HG02798 (cell line): ENCODE measurements around the gene ACAN.
A peak's percentile ranks its signal among the peaks of the same experiment; 100 is the strongest.

Experiments
- ATAC-seq: cut with Tn5 transposase; IDR thresholded peaks from one replicate; pipeline ENCODE4 v1.9.1; 2021; ENCODE audit warnings: mild to moderate bottlenecking; ENCODE audit not compliant: unreplicated experiment, poor library complexity

The ACAN gene

GRCh38 chr15:88873786-88874185 is 70.5 kb downstream of the ACAN start:
- ATAC-seq, result no peak

DNA sequence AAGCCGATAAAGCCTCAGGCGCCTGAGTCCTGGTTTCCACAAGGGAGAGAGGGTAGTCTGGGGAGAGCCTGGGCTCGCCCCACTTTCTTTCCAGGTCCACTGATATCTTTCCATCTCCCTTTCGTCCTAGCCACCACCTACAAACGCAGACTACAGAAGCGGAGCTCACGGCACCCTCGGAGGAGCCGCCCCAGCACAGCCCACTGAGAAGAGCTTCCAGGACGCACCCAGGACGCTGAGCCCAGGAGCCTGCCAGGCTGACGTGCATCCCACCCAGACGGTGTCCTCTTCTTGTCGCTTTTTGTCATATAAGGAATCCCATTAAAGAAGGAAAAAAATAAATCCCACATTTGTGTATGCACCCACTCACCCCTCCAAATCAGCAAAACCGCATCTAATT is 71.0 kb downstream of the ACAN start:
- no peak for ATAC-seq

DNA sequence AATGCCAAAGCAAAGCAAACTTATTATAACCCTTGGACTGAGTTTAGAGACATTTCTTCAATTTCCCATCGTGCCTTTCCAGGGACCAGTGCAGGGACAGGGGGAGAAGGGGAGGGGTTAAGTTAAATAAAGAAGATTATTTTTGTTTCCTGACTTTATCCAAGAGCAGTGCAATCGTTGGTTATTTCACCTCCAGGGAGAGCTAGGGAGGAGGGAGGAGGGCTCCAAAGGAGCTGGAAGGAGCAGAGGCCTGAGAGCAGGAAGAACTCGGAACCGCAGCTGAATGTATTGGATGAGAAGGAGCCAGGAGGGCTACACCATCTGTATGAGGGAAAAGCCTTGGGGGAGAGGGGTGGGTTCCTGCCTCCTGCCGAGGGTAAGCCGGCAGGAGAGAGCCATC is 71.4 kb downstream of the ACAN start:
- ATAC-seq, result no peak

DNA sequence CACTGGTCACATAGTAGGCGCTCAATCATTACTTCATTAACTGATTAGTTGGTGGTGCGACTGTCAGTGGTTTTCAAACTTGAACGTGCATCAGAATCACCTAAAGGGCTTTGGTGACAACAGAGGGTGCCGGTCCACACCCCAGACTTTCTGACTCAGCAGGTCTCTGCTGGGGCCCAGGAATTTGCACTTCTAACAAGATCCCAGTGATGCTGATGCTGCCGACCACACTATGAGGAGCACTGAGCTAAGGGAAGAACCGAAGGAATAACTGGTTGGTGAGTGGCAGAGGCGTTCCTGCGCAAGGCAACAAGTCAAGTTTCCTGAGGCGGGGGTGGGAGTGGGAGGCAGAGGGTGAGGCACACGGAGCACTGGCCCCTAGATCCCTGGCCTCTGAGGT is 73.3 kb downstream of the ACAN start:
- no peak for ATAC-seq

GRCh38 chr15:88877415-88877814 is 74.2 kb downstream of the ACAN start:
- no peak for ATAC-seq

GRCh38 chr15:88877906-88878305 is 74.7 kb downstream of the ACAN start:
- no peak for ATAC-seq

DNA sequence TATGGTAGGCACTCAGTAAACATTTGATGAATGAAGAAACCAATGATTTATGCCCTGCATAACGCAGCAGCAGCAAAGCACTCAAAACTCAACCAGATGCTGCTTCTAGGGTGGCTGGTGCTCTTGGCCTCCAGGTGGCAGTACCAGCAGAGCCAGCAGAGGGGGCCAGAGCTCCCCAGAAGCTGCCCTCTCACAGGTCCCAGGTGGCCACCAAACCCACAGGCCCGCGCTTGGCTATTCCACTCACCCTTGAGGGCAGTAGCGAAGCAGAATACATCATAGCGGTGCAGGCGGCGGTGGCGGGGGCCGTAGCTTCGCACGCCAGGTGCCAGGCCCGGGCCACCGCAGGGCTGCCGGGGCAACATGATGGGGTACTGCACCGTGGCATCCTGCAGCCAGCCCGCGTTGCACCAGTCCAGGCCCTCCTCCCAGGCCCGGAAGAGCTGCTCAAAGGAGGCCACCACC is 75.5 kb downstream of the ACAN start:
- ATAC-seq, result peak; percentile 67

DNA sequence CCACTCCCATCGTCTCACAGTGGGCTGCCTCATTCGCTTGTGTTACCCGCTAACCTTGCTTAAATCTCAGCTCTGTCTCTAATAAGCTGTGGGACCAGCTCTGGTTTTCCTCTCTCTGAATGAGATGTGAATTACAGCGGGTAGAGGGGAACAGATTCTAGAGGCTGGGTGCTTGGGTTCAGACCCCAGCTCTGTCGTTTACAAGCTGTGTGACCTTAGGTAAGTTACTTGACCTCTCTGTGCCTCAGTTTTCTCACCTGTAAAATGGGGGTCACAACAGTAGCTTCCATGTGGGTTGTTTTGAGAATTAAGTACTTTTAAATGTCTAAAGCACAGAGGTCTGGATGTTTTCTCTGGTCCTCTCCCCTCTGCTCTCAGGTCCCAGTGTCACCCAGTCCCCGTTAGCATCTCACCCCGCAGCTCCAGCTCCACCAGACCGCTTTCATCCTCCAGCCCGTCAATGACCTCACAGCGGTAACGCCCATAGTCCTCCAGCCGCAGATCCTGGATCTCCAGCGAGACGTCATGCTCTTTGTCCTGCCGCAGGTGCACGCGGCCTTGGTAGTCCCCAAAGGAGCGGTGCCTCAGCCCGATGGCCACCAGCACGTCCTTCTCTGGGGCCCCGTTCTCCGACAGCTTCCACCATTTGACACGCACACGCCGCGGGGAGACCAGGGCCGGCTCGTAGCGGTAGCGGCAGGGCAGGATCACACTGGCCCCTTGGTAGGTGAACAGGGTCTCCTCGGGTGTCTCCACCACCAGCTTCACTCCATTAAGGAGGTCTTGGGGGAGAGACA is 77.9 kb downstream of the ACAN start:
- no peak for ATAC-seq

DNA sequence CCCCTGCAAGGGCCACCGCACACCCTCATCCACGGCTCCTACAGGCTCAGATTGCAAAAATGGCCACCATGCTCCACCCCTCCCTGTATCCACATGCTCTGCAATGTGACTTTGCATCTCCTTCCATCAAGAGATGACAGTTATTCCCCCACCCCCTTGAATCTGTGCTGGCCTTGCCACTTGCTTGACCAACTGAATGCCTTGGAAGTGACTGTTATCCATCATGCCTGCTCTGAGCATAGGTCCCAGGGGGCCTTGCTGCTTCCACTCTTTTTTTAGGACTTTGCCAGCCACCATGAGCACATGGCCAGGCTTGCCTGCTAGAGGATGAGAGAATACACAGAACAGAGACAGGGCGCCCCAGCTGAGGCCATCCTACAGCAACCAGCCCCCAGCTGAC is 78.5 kb downstream of the ACAN start:
- ATAC-seq, result no peak

- no peak for ATAC-seq
These were observed 79.5 kb downstream of the ACAN start for GRCh38 chr15:88882785-88883184.

GRCh38 chr15:88887068-88887580 is 83.9 kb downstream of the ACAN start:
- no peak for ATAC-seq

DNA sequence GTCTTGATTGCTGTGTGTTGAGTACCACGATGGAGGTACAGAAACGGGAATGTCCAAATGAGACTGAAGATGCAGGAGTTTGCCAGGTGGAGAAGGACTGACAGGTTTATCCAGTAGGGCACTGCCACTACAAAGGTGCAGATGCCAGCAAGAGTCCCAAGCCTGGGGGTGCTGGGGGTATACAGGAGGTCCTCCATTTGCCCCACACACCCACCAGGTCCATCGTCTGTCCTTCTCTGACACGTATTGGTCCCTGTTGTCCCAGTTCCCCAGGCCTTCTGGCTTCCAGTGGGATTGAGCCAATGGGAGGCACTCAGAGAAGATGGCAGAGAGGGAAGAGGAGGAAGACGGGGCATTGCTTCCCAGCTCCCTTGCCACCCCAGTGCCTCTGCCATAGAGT is 85.5 kb downstream of the ACAN start:
- ATAC-seq, result no peak

GRCh38 chr15:88890495-88890894 is 87.3 kb downstream of the ACAN start:
- no peak for ATAC-seq

GRCh38 chr15:88891540-88892254 is 88.5 kb downstream of the ACAN start:
- no peak for ATAC-seq

- ATAC-seq, result peak; percentile 48
These were observed 91.1 kb downstream of the ACAN start for GRCh38 chr15:88894348-88894818.

- ATAC-seq, result peak; percentile 56
These were observed 91.9 kb downstream of the ACAN start, which contains the start of gene HAPLN3 for GRCh38 chr15:88894819-88895767. Gene HAPLN3 (minus strand): TSS chr15:88895544. CDS start chr15:88887298, 8,246 bp downstream.

GRCh38 chr15:88896333-88897033 is 93.2 kb downstream of the ACAN start:
- ATAC-seq, result no peak

DNA sequence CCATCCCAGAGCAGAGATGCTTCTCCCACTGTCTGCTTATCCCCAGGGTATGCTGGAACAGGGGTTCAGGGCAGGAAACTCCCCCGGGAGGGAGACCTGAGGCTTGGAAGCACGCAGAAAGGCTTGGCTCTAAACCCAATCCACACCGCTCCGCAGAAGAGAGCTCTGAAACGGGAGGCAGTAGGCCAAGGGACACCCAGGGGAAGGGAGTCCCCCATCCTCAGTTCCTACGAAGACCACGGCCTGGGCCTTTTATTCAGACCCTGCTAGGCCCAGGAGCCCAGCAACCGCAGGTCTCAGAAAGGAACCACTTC is 93.9 kb downstream of the ACAN start:
- ATAC-seq, result no peak

GRCh38 chr15:88897456-88898194 is 94.4 kb downstream of the ACAN start:
- no peak for ATAC-seq
